OCI-LY7 (cell line): ENCODE results near the gene CLCN5. TPM values are rescaled to one million over a fixed set of nuclear protein-coding genes. Genes with fewer than 3 reads are reported as not detected.

Source experiments
- BruUV-seq: library from RNA; stranded (reverse); fragments of 400-500 nt; replicated peaks from 2 replicates; lab custom pipeline; 2021; lab: Mats Ljungman, UMichigan
- CTCF ChIA-PET: fragments of 300-600 bp; sonication (Branson Sonifier 250); formaldehyde crosslinking; loops from one replicate; lab custom pipeline; 2022; ENCODE audit warnings: antibody characterized with exemption; ENCODE audit not compliant: unreplicated experiment; lab: Charles Lee
- POLR2A ChIA-PET: fragments of 300-600 bp; sonication (Branson Sonifier 250); formaldehyde crosslinking; loops from one replicate; lab custom pipeline; 2022; ENCODE audit warnings: antibody characterized with exemption; lab: Charles Lee
- DNase-seq: peaks from one replicate; pipeline ENCODE4 v3.0.0-alpha.2; 2015; ENCODE audit warnings: low spot score
- H2AFZ ChIP-seq: fragments of 200-600 bp; sonication (generic), shearing (Covaris generic); 2 replicates; pipeline ENCODE4 v1.6.1; 2014; ENCODE audit warnings: mild to moderate bottlenecking, antibody characterized with exemption, low read length, moderate library complexity
- H3K27ac ChIP-seq: fragments of 200-600 bp; sonication (generic); 2 replicates; pipeline ENCODE4 v1.5.1; 2014; ENCODE audit warnings: mixed run types, low read depth, mild to moderate bottlenecking, moderate library complexity, low read length, inconsistent platforms; ENCODE audit not compliant: poor library complexity, severe bottlenecking
- H3K36me3 ChIP-seq: fragments of 200-600 bp; sonication (generic); 2 replicates; pipeline ENCODE4 v1.6.1; 2014; ENCODE audit warnings: mild to moderate bottlenecking, antibody characterized with exemption, low read length, moderate library complexity, mixed read lengths; ENCODE audit not compliant: insufficient read depth
- H3K4me1 ChIP-seq: fragments of 200-600 bp; sonication (generic); 2 replicates; pipeline ENCODE4 v1.5.1; 2014; ENCODE audit warnings: mild to moderate bottlenecking, low read length; ENCODE audit not compliant: insufficient read depth, poor library complexity, severe bottlenecking
- H3K4me2 ChIP-seq: fragments of 200-600 bp; sonication (generic); 2 replicates; pipeline ENCODE4 v1.6.1; 2014; ENCODE audit warnings: mild to moderate bottlenecking, low read length
- H3K4me3 ChIP-seq: fragments of 200-600 bp; sonication (generic); 2 replicates; pipeline ENCODE4 v1.5.1; 2014; ENCODE audit warnings: mild to moderate bottlenecking, low read depth, low read length; ENCODE audit not compliant: poor library complexity, severe bottlenecking
- H3K79me2 ChIP-seq: fragments of 200-600 bp; sonication (generic); 2 replicates; pipeline ENCODE4 v1.6.1; 2016; ENCODE audit warnings: low read depth, mild to moderate bottlenecking, low read length, moderate library complexity, mixed read lengths; ENCODE audit not compliant: insufficient read depth
- H3K9me2 ChIP-seq: fragments of 200-600 bp; sonication (generic); 2 replicates; pipeline ENCODE4 v1.6.1; 2016; ENCODE audit warnings: mild to moderate bottlenecking, low read length, mixed read lengths; ENCODE audit not compliant: insufficient read depth
- H3K9me3 ChIP-seq: fragments of 200-600 bp; sonication (generic); 2 replicates; pipeline ENCODE4 v1.6.1; 2014; ENCODE audit warnings: mild to moderate bottlenecking, mixed run types, low read length, mixed read lengths
- H4K20me1 ChIP-seq: fragments of 200-600 bp; sonication (generic); 2 replicates; pipeline ENCODE4 v1.6.1; 2014; ENCODE audit warnings: mild to moderate bottlenecking, antibody characterized with exemption, low read length, moderate library complexity, mixed read lengths; ENCODE audit not compliant: insufficient read depth
- CTCF ChIP-seq: fragments of 200-600 bp; sonication (generic); conservative IDR thresholded peaks from 2 replicates; pipeline ENCODE4 v1.5.1; 2014; ENCODE audit warnings: mild to moderate bottlenecking, antibody characterized with exemption, low read length, moderate library complexity, mixed read lengths
- EZH2phosphoT487 ChIP-seq: fragments of 200-600 bp; sonication (generic); IDR thresholded peaks from 2 replicates; pipeline ENCODE4 v1.6.1; 2018; ENCODE audit warnings: low read depth, borderline replicate concordance, mild to moderate bottlenecking, mixed run types, antibody characterized with exemption, low read length, moderate library complexity, mixed read lengths
- intact Hi-C: fragments of 100-400 bp; cut with micrococcal nuclease; formaldehyde crosslinking; loops from one replicate; pipeline ENCODE4 v1.10.0; 2022; ENCODE audit not compliant: unreplicated experiment
- total RNA-seq, 2 experiments: library from RNA; depleted of rRNA in 1 of 2; stranded (reverse); fragments of >200 nt in 1 of 2; shearing (Covaris generic) in 1 of 2; gene quantifications; 2 replicates each; pipeline ENCODE4 v1.2.3, GENCODE V29; 2014 to 2022

Gene CLCN5
- total RNA-seq, 2 experiments from 2014 or later, result 4.1 to 5.3 TPM

- no peak overlapping the region for H3K4me3 ChIP-seq
- no peak overlapping the region for H3K27ac ChIP-seq
- no peaks in the 10 kb centered on the region for H3K79me2 ChIP-seq
- H3K4me2 ChIP-seq, result no peak overlapping the region
- H3K36me3 ChIP-seq, result no peaks in the 10 kb centered on the region
- H3K4me1 ChIP-seq, result no peaks in the 10 kb centered on the region
- intact Hi-C loops, result no loop called here
- no peaks in the 10 kb centered on the region for H4K20me1 ChIP-seq
- H3K9me2 ChIP-seq, result no peaks in the 10 kb centered on the region
- TF ChIP-seq EZH2phosphoT487, result no peak
- no peak for TF ChIP-seq CTCF
- DNase-seq, result no peak
- ChIA-PET CTCF (no interaction called here), POLR2A (interaction anchor here (0.7 kb wide), 1 partner anchor 299 kb away, joined by 3 read pairs; no protein-coding TSS in a partner anchor)
- H3K9me3 ChIP-seq, result no peaks in the 10 kb centered on the region
- H2AFZ ChIP-seq, result no peak overlapping the region
- no TSS peak for BruUV-seq
These were observed 73.5 kb downstream of the CLCN5 start for GRCh38 chrX:49995795-49996455.

- TF ChIP-seq EZH2phosphoT487, result no peak
- TF ChIP-seq CTCF, result no peak
- Histone ChIP-seq H3K9me3 (no peaks in the 10 kb centered on the region), H4K20me1 (no peaks in the 10 kb centered on the region), H2AFZ (no peak overlapping the region), H3K4me2 (no peak overlapping the region), H3K36me3 (no peaks in the 10 kb centered on the region), H3K27ac (no peak overlapping the region), H3K79me2 (no peaks in the 10 kb centered on the region), H3K4me3 (no peak overlapping the region), H3K4me1 (no peaks in the 10 kb centered on the region), H3K9me2 (no peaks in the 10 kb centered on the region)
- POLR2A ChIA-PET, result interaction anchor here (0.7 kb wide), 1 partner anchor 299 kb away, joined by 3 read pairs; no protein-coding TSS in a partner anchor
- DNase-seq, result no peak
- no TSS peak for BruUV-seq
- CTCF ChIA-PET, result no interaction called here
- intact Hi-C loops, result no loop called here
These were observed 74.1 kb downstream of the CLCN5 start for GRCh38 chrX:49996474-49996873.

GRCh38 chrX:49999087-49999486 is 76.7 kb downstream of the CLCN5 start:
- Histone ChIP-seq H2AFZ (no peak overlapping the region), H3K4me2 (no peak overlapping the region), H3K9me2 (no peaks in the 10 kb centered on the region), H4K20me1 (no peaks in the 10 kb centered on the region), H3K27ac (no peak overlapping the region), H3K9me3 (no peaks in the 10 kb centered on the region), H3K4me3 (no peak overlapping the region), H3K36me3 (no peaks in the 10 kb centered on the region), H3K79me2 (no peaks in the 10 kb centered on the region), H3K4me1 (no peaks in the 10 kb centered on the region)
- BruUV-seq, result no TSS peak
- no peak for TF ChIP-seq CTCF
- no peak for TF ChIP-seq EZH2phosphoT487
- POLR2A ChIA-PET, result no interaction called here
- CTCF ChIA-PET, result no interaction called here
- intact Hi-C loops, result no loop called here
- DNase-seq, result no peak
